ENCODE measurements around the gene ATP1B2.

DNA sequence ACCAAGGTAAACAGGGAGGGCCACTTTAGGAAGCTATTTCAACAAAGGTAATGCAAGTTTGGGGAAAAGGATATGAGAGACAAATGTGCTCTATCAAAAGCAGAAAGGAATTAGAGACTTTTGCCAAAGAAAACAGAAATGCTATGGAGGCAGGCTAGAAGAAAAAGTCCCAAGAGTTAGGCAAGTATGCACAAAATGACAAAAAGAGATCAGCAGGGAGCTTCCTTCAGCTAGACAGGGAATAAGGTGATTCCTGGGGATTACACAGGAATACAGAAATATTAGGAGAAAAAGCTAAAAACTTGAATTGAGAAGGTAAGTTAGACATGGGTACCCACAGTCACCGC is 38.5 kb upstream of the ATP1B2 start:
- TF ChIP-seq CTCF (IDR thresholded peaks at IDR 0.05; ENCODE audit: borderline replicate concordance, extremely low read depth, low read length, poor library complexity, severe bottlenecking) (no peak), EZH2 (IDR thresholded peaks at IDR 0.05; ENCODE audit: borderline replicate concordance, low read depth, low read length, severe bottlenecking) (no peak)
